T47D (cell line): ENCODE data around the gene RPL36A.

ENCODE experiments used
- DNase-seq, 2 experiments: peaks; one replicate each; pipeline versions ENCODE4 v3.0.0 to v3.0.0-alpha.2; 2011 to 2012; ENCODE audit warnings: low read depth in 1 of 2, low spot score in 1 of 2
- JUND ChIP-seq: IDR thresholded peaks from 2 replicates; pipeline ENCODE4 v1.6.1; 2012; ENCODE audit warnings: low read depth
- in situ Hi-C: cut with HindIII; loops from 2 replicates; pipeline ENCODE4 v1.10.0; 2016; ENCODE audit warnings: low sequenced_read_pairs, low pct_unique_long_range_greater_than_20kb

RPL36A gene

DNA sequence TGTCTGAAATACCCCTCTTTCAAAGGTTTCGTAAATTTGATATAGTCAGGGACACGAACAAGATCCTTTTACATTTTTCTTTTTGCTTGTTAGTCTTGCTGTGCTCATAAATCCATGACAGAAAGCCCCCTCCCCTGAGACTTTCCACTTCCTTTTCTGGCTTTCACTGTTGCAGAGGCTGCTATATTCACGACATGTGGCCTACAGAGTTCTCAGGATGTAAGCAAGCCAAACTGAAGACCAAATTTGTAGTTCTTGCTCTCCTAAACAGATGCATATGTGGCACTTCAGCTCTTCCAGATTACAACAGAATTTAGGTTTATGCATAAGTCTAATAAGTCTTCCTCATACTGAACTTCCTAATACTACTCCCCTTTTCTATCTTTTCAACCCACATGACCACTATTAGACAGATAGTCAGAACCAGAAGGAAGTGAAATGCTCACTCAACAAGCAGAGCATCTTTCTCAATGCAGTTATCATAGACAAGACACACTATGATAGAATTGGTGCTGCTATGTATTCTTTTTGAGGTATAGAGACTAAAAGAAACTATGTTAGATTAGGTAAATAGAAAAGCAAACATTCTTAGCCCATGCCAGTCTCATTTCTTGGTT, 19.8 kb upstream of the RPL36A start:
- no peak for DNase-seq
- in situ Hi-C loops: no loop called here
- TF ChIP-seq JUND: no peak

DNA sequence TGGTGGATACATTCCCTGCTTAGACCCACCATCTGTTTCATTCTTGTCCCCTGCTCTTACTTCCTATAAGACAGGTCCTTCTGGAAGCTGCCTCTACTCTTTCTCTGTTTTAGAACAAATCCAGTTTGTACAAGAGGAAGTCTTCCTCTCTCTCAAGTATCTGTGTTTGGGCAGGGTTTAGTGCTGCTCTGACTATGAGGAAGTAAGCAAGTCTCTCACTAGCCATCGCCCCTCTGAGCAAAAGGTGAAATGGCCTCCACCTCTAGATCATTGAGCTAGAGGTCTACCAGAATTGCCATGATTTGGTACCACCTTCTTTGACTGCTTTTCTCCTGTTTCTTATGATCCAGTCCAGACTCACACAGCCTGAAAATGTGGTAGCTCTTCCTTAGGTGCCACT, 13.3 kb upstream of the RPL36A start:
- no peak for DNase-seq
- TF ChIP-seq JUND: no peak
- in situ Hi-C loops: no loop called here

DNA sequence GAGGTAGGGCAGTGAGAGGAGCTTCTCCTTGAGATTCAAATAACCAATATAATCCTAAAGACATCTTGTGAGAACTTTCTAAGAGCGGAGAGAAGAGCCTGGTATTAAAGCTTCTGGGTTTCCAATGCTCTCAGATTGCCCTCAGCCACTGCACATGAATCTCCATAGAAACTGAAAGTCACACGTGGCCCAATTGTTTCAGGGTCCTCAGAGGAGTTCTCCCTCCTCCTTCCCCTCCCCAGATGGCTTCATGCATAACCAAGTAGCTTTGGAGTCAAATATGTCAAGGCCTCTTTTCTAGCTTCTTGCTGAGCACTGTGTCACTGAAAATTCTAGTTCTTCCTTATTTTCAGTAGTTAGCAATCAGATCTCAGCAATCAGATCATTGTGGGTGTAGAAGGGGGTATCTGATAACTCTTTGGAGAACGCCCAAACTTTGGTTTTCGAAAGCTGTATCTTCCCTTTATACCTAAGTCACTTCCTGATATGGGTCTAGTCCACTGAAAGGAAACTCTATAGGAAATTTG, 7.1 kb upstream of the RPL36A start:
- DNase-seq: no peak
- in situ Hi-C loops: no loop called here
- no peak for TF ChIP-seq JUND

DNA sequence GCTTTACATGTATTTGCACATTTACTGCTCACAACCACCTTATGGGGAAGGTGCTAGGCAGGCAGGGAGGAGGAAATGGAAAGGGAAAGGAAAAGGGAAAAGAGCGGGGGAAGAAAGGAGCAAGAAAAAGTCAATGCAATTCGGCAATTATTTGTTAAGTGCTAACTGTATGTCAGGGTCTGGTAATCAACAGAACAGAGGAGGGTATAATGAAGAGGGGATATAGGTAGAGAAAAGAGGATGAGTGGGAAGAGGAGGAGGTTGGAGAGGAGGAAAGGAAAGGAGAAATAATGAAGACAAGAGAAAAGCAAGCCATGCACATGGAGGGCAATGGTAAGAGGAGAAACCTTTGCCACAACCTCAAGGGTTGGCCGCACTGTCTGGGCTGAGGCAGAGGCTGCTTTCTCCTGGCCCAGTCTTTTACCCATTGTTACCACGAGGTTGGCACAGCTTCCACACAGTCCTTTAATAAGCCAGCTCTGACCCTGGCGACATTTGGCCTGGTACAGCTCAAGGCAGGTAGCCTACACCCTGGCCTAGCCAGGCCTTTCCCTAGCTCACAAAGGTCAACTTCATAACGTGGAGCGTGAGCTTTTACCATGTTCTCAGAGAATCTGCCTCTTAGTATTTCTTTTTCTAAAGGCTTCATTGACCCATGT, 5.7 kb upstream of the RPL36A start:
- in situ Hi-C loops: no loop called here
- DNase-seq: no peak

DNA sequence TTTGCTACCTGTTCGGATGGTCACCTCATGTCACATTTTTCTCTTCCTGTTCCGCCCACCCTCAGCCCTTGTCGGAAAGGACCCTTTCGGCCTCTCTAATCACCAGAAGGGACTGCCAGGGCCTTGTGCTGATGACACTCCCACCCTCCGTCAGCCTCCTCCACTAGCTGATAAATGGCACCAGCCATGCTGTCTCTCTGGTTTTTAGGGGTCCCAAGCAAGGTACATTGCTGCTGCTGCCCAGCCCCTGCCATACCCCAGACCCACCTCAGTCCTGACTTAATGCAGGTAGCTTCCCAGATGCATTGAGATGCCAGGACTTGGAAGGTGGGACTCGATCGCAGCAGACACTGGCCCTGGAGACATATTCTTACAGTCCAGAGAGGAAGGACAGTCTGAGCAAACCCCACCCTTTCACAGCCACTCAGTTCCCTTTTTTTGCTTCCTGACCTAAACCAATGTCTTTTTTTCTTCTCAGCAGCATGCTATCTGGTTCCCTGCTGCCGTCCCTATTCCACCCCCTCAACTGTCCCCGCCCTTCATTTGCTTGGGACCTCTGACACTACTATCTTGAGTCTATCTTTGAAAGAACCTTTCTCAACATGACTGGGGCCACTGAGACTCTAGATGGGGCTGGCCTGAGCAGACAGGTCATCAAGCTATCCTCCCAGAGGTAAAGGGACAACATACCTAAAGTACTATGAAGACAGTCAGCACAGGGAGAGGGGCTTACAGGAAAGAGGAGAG, 4.8 kb upstream of the RPL36A start, which contains the start of gene BTK:
Gene BTK (minus strand): TSS at position 397 of the 747 bp plus-strand sequence. CDS start 10,907 bp downstream, outside the sequence.
- in situ Hi-C loops: no loop called here
- DNase-seq: no peak
- TF ChIP-seq JUND: no peak

More for the DNA sequence above, 5.7 kb upstream of the RPL36A start:
- no peak for TF ChIP-seq JUND

DNA sequence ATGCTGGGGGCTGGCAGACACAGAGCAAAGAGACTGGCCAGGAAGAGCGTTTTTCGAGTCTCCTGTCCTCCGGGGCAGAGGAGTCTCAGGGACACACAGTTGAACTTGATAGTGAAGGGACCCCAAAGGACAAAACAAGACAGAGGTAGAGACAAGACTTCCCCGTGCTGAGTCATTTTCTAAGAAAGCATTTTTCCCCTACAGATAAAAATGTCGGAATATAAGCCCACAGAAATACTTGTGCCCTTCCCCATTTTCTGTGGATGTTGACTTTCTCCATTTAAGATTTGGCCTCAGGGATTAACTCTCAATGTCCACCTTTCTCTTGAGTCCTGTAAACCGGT, 4.3 kb upstream of the RPL36A start:
- no peak for DNase-seq
- TF ChIP-seq JUND: no peak
- in situ Hi-C loops: no loop called here

DNA sequence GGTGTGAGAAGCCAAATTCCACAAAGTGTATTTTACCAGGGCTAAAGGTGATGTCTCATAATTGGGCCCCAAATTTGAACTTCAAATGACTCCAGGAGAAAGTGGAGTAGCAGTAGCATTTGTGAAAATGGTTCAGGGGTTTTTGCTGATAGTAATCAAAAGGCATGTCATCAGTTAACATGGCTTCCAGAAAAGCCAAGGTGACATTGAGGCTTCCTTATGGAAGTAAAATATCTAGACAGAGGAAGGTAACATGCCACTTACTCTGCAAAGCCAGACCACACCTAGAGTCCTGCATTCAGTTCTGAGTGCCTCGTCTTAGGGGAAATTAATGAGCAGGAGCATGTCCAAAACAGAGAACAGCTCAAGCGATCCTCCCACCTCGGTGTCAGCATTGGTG, 2.2 kb upstream of the RPL36A start:
- no peak for DNase-seq
- no peak for TF ChIP-seq JUND

DNA sequence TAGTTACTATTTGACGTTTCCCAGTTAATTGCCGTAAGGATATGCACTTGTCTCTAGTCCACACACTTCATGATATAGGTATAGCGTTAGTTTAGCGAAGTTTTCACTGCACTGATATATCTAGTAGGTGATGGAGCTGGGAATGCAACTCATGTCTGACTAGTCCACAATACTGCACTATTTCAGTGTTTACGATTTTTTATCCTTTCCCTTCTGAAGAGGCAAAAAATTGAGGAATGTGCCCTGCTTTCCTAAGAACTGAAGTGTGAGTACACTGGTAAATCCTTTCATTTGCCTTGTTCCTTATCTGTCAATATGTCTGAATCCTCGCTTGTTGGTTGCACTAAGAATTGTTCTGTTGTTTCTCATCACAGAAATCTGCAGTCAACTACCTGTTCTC, 1.0 kb downstream of the RPL36A start:
- DNase-seq: no peak
- TF ChIP-seq JUND: no peak
- in situ Hi-C loops: no loop called here

More for the DNA sequence above, 2.2 kb upstream of the RPL36A start:
- in situ Hi-C loops: no loop called here

DNA sequence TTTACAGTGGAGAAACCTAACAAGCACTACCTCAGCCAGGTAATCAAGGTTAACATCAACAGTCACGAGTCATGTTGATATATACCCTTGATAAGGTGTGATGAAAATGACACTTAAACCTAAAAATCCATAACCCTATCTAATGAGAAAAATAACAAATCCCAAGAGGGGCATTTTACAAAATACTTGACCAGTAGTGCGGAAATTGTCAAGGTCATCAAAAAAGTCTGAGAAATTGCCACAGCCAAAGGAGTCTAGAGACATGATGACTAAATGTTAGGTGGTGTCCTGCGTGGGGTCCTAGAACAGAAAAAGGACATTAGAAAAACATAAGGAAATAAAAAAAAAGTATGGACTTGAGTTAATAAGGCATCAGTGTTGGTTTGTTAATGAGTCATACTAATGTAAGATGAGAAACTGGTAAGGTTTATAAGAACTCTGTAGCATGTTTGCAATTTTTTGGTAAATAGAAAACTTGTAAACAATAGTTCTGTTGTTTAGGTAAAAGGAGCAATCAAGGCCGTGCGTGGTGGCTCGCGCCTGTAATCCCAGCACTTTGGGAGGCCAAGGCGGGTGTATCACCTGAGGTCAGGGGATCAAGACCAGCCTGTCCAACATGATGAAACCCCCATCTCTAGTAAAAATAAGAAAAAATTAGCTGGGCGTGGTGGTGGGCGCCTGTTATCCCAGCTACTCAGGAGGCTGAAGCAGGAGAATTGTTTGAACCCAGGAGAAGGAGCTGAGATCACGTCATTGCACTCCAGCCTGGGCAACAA, 2.9 kb downstream of the RPL36A start:
- no peak for TF ChIP-seq JUND
- in situ Hi-C loops: no loop called here
- no peak for DNase-seq

DNA sequence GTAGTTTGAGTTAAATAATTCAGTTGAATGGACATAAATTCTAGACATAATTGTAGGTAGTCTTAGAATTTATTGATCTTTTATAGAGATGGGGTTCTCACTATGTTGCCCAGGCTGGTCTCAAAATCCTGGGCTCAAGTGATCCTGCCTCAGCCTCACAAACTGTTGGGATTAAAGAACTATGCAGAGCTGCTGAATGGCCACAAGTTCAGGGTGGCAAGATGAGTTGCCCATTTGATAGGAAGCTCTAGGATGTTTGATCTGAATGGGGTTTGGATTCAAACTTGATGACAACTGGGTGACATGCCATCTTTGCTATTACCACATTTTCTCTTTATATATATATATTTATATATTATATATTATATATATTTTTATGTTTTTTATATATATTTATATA, 3.6 kb downstream of the RPL36A start:
- in situ Hi-C loops: no loop called here

DNA sequence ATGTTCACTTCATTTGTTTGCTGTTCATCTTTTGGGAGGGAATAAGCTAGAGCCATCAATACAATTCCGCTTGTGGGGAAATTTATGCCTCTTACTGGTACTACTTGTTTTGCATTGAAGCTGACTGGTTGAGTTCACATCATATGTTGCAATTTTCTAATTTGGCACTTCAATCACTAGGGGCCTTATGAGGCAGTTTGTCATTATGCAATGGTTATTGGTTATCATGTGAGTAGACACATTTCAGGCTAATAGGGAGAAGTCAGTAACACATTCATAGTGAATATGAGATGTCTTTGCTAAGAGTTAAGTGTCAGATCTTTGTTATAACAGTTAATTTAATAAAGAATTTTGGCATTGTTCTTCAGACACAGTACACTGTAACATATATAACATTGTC, 5.0 kb downstream of the RPL36A start:
- no peak for TF ChIP-seq JUND

More for the DNA sequence above, 3.6 kb downstream of the RPL36A start:
- no peak for TF ChIP-seq JUND
- DNase-seq: no peak

DNA sequence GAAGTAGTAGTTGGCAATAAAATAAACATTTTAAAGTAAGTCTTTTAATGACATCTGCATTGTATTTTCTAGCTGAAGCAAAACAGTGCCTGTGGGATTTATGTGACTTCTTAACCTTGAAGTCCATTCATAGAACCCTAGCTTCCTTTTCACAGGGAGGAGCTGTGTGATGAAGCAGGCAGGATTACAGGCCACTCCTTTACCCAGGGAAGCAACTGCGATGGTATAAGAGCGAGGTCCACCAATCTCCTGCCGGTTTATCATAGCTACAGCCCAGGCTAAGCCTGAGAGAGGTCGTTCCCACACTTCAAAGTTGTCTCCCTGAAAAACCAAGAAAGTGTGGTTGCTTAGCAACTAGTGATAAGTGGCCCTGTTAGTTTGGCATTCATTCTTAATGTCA, 7.0 kb downstream of the RPL36A start:
- in situ Hi-C loops: no loop called here
- no peak for TF ChIP-seq JUND
- DNase-seq: no peak

More for the DNA sequence above, 5.0 kb downstream of the RPL36A start:
- in situ Hi-C loops: no loop called here
- no peak for DNase-seq

DNA sequence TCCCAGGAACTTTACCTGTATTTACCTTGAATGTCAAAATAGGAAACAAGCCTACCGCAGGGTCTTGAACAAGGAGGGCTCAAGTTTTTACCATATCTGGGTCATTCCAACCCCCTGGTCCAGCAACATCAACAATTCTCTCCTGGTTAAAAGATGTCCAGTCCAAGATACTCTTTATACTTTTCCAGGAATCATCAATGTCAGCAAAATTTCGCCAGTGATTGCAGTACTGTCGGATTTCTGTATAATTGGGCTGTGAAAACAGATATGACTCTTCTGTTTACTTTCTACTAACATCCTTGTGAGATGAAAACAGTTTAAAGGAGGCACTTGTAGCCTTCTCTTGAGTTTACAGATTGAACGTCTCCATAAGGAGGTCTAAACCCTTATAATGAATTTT, 7.9 kb downstream of the RPL36A start:
- in situ Hi-C loops: no loop called here
- no peak for DNase-seq
- TF ChIP-seq JUND: no peak
